GM12891 (cell line): ENCODE results near the gene FAM181B.
"Not testable (repeated sequence)": the region's sequence is repeated elsewhere in the genome, so short reads cannot be mapped to it uniquely, and the experiment has no call there.

Experiments
- DNase-seq: peaks from one replicate; pipeline ENCODE4 v3.0.0; 2011; ENCODE audit warnings: low spot score; ENCODE audit not compliant: insufficient read length
- FAIRE-seq: peaks from 2 replicates; lab custom pipeline; 2011; peaks lifted over from hg19 to GRCh38; lab: Jason Lieb, UNC
- PAX5 ChIP-seq: IDR thresholded peaks from 2 replicates; pipeline ENCODE4 v1.6.1; 2011; ENCODE audit warnings: low read length, moderate library complexity, mild to moderate bottlenecking; ENCODE audit not compliant: insufficient read depth, severe bottlenecking
- POLR2A ChIP-seq: IDR thresholded peaks from 2 replicates; pipeline ENCODE4 v1.6.1; 2011; ENCODE audit warnings: low read depth, low read length, control low read depth
- POLR2AphosphoS5 ChIP-seq: IDR thresholded peaks from 2 replicates; pipeline ENCODE4 v1.6.1; 2011; ENCODE audit warnings: low read depth, low read length, control low read depth
- POU2F2 ChIP-seq: IDR thresholded peaks from 2 replicates; pipeline ENCODE4 v1.6.1; 2011; ENCODE audit warnings: low read depth, mild to moderate bottlenecking, control low read depth, low read length, moderate library complexity
- SPI1 ChIP-seq: IDR thresholded peaks from 2 replicates; pipeline ENCODE4 v1.6.1; 2011; ENCODE audit warnings: low read depth, low read length, control low read depth
- TAF1 ChIP-seq: IDR thresholded peaks from 2 replicates; pipeline ENCODE4 v1.6.1; 2011; ENCODE audit warnings: low read depth, low read length, control low read depth

FAM181B gene

GRCh38 chr11:82692981-82693380 lies 40.7 kb downstream of the FAM181B start:
- no peak for DNase-seq
- TF ChIP-seq POLR2A (no peak), TAF1 (no peak), PAX5 (no peak), POU2F2 (no peak), POLR2AphosphoS5 (no peak), SPI1 (no peak)
- no peak for FAIRE-seq

DNA sequence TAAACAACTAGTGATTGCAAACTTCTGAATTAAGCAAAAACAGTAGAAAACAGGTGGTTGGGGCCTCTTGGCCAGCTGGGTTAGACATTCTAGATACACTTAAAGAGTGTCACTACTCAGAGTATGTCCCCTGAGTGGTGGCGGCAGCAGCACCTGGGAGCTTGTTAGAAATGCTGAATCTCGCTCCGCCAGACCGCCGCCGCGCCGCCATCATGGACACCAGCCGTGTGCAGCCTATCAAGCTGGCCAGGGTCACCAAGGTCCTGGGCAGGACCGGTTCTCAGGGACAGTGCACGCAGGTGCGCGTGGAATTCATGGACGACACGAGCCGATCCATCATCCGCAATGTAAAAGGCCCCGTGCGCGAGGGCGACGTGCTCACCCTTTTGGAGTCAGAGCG lies 44.3 kb downstream of the FAM181B start:
- not testable (repeated sequence) for FAIRE-seq

GRCh38 chr11:82686211-82686610 lies 47.5 kb downstream of the FAM181B start:
- no peak for DNase-seq
- TF ChIP-seq PAX5, result no peak
- TF ChIP-seq TAF1, result no peak
- TF ChIP-seq POLR2AphosphoS5, result no peak
- TF ChIP-seq POLR2A, result no peak
- no peak for TF ChIP-seq SPI1
- no peak for TF ChIP-seq POU2F2
- FAIRE-seq, result no peak

More for the DNA sequence above, 44.3 kb downstream of the FAM181B start:
- not testable (repeated sequence) for DNase-seq

DNA sequence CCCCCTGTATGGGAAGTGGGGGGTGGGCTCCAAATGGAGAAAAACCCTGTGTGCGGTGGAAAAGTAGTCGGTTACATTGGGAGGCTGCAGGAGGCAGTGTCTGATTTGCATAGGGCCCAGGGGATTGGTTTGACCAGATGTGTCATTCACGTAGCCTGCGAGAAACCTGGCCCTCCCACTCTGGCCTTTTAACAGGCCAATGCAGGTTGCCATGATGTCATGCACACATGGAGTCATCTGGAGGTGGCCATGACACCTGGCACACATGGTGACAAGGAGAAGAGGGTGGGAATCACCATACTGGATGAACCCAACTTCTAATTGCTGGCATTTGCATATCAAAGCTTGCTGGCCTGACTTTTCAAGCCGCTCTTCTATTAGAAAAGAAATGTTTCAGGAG lies 50.6 kb downstream of the FAM181B start:
- TF ChIP-seq TAF1 (no peak), POLR2A (no peak), SPI1 (no peak), PAX5 (no peak), POLR2AphosphoS5 (no peak), POU2F2 (no peak)
- FAIRE-seq, result no peak
- no peak for DNase-seq

GRCh38 chr11:82682003-82682751 lies 51.5 kb downstream of the FAM181B start:
- FAIRE-seq, result peak; percentile 91
- no peak for DNase-seq
- TF ChIP-seq PAX5, result no peak

DNA sequence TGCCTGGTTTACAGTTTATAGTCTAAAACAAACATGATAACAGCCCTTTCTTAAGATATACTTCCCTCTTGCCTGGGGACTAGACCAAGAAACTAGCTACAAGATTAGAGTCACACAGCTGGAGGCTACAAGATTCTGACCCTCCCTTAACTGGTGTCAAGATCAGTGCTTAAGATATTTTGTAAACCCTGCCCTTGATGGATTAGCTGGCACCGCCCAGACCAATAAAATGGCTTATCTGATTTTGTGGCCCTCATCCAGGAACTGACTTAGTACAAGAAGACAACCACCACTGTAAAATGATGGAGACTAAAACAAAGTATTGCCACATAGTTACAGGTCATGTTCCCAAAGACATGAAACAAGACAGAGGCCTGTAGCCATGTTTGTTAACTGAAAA lies 53.4 kb downstream of the FAM181B start:
- DNase-seq (no peak), FAIRE-seq (no peak)
- TF ChIP-seq POLR2A (no peak), TAF1 (no peak), PAX5 (no peak), POU2F2 (no peak), SPI1 (no peak), POLR2AphosphoS5 (no peak)
